Thyroid gland (tissue), 4 donors: ENCODE measurements around the gene RPL11.

Experiments
- CTCF ChIP-seq, 6 experiments: fragments of 200-600 bp in 3 of 6; fragments of 450-650 bp in 3 of 6; sonication (generic) in 3 of 6; IDR thresholded peaks; one replicate each; pipeline ENCODE4 v1.5.1; 2016 to 2019; ENCODE audit warnings: antibody characterized with exemption in 6 of 6, mild to moderate bottlenecking in 2 of 6, inconsistent platforms in 1 of 6, moderate library complexity in 1 of 6
- POLR2A ChIP-seq, 2 donors: fragments of 450-650 bp; IDR thresholded peaks; one replicate each; pipeline ENCODE4 v1.6.1; 2017; ENCODE audit warnings: antibody characterized with exemption in 2 of 2, mild to moderate bottlenecking in 2 of 2, moderate library complexity in 1 of 2

- TF ChIP-seq CTCF (IDR thresholded peaks at IDR 0.05) (no peak), POLR2A (IDR thresholded peaks at IDR 0.05) (peak in 1 of 2 donors; percentile 18)
These were observed 41.1 kb upstream of the RPL11 start for GRCh38 chr1:23650344-23650990.
